KBM-7 (cell line): ENCODE data around the gene IL5.
"Not testable (repeated sequence)": the region's sequence is repeated elsewhere in the genome, so short reads cannot be mapped to it uniquely, and the experiment has no call there.

Source experiments
- DNase-seq: peaks from one replicate; pipeline ENCODE4 v3.0.0-alpha.2; 2015
- in situ Hi-C: fragments of 300-500 bp; cut with MboI; formaldehyde crosslinking; loops from 2 replicates; pipeline ENCODE4 v1.14.3; 2020; ENCODE audit warnings: low sequenced_read_pairs, low pct_unique_long_range_greater_than_20kb, mixed read lengths

The IL5 gene

DNA sequence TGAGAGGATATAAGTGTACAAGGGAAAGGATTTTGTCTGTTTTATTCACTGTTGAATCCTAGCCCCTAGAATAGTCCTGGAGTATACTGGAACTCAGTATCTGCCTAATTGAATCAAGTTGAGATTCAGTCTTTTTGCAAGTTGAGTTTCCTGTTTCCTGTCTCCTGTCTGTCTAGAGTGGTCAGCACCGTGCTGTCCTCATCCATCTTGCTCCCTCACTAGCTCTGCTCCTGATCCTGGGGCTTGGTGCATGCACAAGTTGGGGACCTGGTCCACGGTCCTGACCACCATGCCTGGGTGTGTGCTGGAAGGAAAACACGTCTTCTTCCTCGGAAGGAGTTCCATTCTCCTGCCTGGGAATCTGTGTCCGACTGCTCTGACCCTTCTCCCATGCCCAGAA, 3.2 kb downstream of the IL5 start:
- DNase-seq, result no peak

DNA sequence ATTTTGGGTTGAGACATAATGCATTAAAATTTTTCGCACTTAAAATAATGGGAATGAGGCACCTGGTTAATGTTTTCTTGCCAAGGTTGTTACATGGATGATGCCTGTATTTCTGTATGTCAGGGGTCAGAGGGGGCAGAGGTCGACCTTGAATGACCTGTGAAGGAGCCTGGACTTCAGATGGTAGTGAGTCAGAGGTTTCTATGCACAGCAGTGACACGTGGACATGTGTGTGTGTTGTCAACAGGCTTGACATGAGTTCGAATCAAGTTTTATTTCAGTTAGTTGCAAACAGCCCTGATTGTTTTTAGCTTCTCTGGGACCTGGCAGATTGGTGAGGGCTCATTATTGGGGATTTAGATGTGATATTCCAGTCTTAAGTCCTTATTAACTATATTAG, 3.6 kb downstream of the IL5 start:
- no peak for DNase-seq
- in situ Hi-C loops, result no loop called here

More for the DNA sequence above, 3.2 kb downstream of the IL5 start:
- in situ Hi-C loops, result no loop called here

DNA sequence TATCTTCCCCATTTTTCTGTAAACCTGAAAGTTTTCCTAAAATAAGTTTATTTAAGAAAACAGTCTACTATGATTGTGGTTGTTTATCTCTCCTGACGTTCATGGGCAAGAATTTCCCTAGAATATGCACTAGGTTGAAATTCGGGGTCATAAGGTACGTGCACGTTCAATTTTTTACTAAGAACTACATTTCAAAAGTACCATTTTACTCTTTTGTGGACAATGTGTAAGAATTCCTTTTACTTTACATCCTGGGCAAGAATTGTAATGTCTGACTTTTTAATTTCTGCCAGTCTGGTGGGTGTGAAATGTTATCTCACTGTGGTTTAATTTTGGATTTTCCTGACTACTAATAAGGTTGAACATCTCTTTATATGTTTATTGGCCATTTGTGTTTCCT, 12.4 kb downstream of the IL5 start:
- no peak for DNase-seq
- in situ Hi-C loops, result no loop called here

DNA sequence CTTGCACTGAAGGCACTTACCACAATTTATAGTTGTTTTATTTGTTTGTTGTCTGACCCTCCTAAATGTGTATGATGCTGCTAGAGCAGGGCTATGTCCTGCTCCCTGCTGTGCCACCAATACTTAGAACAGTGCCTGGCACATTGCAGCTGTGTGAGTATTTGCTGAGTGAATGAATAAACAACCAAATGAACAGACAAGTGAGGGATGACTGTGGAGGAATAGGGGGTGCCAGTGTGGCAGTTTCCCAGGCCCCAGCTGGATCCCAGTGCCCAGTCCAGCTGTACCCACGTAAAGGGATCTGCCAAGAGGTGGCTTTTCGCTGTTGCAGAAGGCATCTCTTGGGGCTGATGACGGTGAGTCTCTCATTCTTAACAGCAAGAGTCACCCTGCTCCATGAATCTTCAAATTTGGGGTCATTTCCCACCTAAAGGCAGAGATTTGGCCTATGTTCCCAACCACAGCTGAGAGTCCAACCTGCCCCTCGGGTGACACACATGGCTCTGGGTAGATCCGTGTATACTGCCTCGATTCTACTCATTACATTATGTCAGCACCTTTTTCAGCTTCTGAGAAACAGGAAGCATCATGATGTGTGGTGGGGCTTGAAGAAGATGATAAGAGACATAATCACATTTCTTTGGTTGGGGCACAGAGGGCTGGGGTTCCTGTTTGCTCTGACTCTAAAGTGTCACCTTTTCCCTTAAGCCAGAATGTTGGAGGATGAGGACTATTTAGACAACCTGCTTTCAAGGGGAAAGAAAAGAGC, 14.3 kb downstream of the IL5 start:
- peak; percentile 90 for DNase-seq

DNA sequence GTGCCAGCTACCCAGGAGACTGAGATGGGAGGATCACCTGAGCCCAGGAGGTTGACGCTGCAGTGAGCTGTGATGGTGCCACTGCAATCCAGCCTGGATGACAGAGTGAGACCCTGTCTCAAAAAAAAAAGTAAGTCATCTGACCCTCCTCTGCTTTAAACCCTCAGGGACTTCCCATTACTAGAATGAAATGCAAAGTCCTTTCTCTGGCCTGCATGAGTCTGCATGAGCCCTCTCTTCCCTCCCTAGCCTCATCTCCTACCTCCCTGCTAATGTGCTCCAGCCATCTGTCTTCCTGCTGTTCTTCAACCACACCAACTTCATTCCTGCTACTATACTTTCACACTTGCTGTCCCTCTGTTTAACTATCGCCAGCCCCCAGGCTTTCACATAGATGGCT, 15.3 kb downstream of the IL5 start:
- DNase-seq, result no peak
- in situ Hi-C loops, result no loop called here

More for the DNA sequence above, 14.3 kb downstream of the IL5 start:
- in situ Hi-C loops, result no loop called here

DNA sequence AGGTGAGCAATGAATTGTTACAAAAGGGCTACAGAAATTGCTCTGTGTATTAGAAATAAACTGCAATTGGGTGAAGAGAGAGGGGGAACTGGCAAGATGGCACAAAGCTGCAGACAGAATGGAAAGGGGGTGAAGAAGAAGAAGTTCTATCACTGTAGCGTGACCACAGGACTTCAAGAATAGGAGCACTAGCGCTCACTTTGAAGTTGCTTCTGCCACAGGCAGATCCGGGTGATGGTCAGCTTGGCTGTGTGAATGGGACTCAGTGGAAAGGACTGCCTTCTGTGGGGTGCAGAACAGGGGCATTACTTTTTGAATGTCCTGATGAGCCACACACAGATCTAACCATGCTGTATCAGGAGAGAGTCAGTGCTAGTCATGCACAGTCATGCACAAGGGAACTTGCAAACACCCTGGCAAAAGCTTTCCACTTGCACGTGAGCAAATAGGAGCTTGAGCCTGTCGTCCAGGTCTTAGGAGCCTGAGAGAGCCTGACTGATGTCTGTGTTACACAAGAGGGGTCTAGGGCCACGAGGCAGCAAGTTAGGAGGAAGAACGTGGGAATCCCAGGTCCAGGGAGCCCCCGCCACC, 16.3 kb downstream of the IL5 start:
- DNase-seq, result no peak
- in situ Hi-C loops, result no loop called here

DNA sequence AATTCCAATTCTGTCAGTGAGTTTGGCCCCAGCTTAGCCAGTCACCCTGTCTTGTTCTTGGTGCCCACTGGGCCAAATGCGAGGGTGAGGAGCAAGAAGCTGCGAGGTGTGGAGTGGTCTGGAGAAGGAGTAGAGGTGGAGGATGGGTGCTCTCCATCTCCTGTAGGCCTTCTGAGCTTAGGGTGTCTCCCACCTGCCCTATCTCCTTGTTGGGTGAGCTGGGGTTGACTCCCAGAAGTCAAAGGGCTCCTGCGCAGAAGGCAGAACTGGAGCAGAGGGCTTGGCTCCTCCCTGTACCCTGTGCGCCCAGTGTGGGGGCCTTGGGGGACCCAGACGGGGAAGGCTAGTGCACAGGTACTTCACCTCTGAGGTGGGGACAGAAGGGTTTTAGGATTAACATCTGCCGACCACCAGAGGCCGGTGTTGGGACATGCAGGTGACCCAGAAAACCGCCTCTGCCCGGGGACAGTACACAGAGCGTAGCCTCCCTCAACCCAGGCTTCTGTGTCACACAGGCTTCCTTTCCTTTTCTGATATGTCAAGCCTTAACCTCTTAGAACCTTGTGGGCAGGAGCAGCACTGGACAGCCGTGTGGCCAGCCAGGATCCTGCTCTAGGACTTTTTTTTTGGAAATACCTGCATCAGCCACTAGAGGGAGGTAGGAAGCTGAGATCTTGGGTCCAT, 16.9 kb downstream of the IL5 start:
- DNase-seq, result peak; percentile 83
- in situ Hi-C loops, result no loop called here

DNA sequence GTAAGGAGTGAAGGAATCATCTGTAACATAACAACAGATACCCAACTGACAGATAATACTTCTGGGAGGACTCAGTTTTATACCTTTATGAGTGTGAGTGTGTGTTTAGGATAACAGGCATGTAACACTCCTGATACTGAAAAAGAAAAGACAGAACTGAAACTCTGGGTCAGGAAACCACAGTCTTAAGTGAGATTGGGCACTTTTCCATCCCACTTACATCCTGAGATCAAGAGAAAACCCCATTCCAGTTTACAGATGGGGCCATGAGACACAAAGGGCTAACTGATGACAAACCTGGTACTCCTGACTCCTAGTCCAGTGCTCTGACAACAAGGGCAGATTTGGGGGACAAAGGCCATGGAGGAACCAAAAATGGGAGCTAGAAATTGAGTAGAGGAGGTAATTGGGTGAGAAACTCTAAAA, 18.0 kb downstream of the IL5 start:
- in situ Hi-C loops, result no loop called here
- DNase-seq, result peak; percentile 51

DNA sequence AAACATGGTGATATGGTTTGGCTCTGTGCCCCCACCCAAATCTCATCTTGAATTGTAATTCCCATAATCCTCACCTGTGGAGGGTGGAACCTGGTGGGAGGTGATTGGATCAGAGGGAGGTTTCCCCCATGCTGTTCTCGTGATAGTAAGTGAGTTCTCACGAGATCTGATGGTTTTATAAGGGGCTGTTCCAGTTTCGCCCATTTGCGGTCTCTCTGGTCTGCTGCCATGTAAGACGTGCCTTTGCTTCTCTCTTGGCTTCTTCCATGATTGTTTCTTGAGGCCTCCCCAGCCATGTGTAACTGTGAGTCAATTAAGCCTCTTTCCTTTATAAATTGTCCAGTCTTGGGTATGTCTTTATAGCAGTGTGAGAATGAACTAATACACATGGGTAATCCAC, 18.4 kb downstream of the IL5 start:
- not testable (repeated sequence) for DNase-seq
- in situ Hi-C loops, result loop anchor here (25.0 kb wide), 1 partner anchor 463 kb away; the partner anchor contains the start of genes CSF2 and IL3

DNA sequence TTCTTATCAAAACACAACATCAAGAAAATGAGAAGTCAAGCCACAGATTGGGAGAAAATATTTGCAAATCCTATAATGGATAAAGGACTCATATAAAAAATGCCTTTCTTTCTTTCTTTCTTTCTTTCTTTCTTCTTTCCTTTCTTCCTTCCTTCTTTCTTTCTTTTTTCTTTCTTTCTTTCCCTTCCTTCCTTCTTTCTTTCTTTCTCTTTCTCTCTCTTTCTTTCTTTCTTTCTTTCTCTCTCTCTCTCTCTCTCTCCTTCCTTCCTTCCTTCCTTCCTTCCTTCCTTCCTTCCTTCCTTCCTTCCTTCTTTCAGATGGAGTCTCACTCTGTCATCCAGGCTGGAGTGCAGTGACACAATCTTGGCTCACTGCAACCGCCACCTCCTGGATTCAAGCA, 21.3 kb downstream of the IL5 start:
- DNase-seq, result not testable (repeated sequence)
- in situ Hi-C loops, result loop anchor here (25.0 kb wide), 1 partner anchor 460 kb away; the partner anchor contains the start of genes CSF2 and IL3

DNA sequence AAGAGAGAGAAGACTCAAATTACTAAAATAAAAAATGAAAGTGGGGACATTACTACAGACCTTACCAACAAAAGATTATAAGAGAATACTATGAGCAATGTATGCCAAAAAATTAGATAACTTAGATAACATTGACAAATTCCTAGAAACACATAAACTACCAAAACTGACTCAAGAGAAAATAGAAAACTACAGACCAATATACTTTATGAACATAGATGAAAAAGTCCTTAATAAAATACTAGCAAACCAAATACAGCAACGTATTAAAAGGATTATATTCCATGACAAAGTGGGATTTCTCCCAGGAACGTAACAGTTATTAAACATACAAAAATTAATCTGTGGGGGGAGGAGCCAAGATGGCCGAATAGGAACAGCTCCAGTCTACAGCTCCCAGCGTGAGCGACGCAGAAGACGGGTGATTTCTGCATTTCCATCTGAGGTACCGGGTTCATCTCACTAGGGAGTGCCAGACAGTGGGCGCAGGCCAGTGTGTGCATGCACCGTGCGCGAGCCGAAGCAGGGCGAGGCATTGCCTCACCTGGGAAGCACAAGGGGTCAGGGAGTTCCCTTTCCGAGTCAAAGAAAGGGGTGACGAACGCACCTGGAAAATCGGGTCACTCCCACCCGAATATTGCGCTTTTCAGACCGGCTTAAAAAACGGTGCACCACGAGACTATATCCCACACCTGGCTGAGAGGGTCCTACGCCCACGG, 29.5 kb downstream of the IL5 start:
- not testable (repeated sequence) for DNase-seq
- in situ Hi-C loops, result loop anchor here (25.0 kb wide), 1 partner anchor 451 kb away; the partner anchor contains the start of genes CSF2 and IL3

DNA sequence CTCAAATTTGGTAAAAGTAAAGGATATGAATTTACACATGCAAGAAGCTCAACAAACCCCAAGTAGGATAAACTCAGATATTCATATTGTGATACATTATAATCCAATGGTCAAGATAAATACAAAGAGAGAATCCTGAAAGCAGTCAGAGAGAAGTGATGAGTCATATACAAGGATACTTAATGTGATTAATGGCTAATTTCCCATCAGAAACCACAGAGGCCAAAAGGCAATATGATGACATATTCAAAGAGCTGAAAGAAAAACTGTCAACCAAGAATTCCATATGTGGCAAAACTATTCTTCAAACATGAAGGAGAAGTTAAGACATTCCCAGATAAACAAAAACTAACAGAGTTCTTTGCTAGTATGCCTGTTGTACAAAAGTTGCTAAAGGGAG, 33.2 kb downstream of the IL5 start:
- DNase-seq, result no peak
- in situ Hi-C loops, result loop anchor here (25.0 kb wide), 1 partner anchor 448 kb away; the partner anchor contains the start of genes CSF2 and IL3

DNA sequence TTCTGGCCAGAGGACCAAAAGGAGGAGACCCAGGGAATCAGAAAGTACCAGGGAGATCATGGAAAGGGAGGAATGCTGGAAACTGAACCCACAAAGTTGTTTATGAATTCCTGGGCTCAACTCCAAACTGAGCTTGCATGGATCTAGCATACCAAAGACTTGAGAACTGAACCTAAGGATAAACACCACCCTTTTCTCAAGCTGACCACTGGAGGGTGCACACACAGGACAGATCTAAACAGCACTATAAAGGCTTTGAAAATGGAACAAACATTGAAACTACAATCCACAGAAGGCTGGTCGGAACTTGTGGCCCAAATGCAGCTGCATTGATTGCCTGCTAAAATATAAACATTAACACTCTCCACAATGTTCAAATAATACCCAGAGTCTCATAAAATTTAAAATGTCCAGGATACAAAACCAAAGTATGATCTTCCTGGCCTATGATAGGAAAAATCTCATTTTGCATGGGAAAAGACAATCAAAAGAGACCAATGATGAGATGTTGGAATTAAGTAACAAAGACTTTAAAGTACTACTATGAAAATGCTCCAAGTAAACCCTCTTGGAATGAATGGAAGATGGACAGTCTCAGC, 37.1 kb downstream of the IL5 start:
- peak; percentile 49 for DNase-seq
- in situ Hi-C loops, result loop anchor here (25.0 kb wide), 1 partner anchor 444 kb away; the partner anchor contains the start of genes CSF2 and IL3

DNA sequence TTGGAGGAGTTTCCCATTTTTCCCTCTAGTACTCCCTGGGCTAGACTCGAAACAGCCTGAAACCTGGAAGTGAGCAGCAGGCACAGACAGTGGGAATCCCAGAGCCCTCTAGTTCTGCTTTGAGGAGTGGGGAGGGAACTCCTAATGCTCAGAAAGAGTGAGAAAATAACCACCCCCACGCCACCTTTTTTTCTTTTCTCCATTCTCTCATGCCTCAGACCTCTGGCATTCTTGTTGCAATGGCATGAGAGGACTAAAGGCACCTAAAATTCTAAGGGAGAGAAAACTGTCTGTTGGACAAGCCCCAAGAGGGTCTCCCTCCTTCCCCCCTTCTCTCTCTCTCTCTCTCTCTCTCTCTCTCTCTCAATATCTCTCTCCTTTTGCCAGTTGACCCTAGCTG, 37.7 kb downstream of the IL5 start:
- in situ Hi-C loops, result loop anchor here (25.0 kb wide), 1 partner anchor 443 kb away; the partner anchor contains the start of genes CSF2 and IL3
- no peak for DNase-seq

DNA sequence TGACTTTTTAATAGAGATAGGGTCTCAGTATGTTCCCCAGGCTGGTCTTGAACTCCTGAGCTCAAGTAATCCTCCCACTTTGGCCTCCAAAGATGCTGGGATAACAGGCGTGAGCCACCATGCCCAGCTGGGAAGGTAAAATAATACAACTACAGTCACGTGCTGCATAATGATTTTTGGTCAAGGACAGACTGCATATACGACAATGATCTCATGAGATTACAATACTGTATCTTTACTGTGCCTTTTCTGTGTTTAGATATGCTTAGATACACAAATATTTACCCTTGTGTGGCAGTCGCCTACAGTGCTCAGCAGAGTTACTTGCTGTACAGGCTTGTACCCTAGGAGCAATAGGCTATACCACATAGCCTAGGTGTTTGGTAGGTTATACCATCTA, 38.6 kb downstream of the IL5 start:
- DNase-seq, result no peak
- in situ Hi-C loops, result loop anchor here (25.0 kb wide), 1 partner anchor 442 kb away; the partner anchor contains the start of genes CSF2 and IL3

DNA sequence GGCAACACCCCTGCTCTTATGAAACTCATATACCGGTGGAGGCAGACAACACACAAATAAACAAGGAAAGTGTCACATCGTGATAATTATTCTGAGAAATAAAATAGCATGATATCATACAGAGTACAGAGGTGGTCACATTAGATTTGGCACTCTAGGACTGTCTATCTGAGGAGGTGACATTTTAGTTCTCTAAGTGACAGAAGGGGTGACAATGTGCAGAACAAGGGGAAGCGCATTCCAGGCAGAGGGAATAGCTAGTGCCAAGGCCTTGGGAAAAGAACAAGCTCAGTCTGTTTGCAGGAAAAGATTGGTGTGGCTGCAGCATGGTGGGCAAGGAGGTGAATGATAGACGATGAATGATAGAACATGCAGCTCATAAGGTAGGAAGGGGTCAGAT, 40.1 kb downstream of the IL5 start:
- in situ Hi-C loops, result loop anchor here (25.0 kb wide), 1 partner anchor 441 kb away; the partner anchor contains the start of genes CSF2 and IL3
- no peak for DNase-seq

DNA sequence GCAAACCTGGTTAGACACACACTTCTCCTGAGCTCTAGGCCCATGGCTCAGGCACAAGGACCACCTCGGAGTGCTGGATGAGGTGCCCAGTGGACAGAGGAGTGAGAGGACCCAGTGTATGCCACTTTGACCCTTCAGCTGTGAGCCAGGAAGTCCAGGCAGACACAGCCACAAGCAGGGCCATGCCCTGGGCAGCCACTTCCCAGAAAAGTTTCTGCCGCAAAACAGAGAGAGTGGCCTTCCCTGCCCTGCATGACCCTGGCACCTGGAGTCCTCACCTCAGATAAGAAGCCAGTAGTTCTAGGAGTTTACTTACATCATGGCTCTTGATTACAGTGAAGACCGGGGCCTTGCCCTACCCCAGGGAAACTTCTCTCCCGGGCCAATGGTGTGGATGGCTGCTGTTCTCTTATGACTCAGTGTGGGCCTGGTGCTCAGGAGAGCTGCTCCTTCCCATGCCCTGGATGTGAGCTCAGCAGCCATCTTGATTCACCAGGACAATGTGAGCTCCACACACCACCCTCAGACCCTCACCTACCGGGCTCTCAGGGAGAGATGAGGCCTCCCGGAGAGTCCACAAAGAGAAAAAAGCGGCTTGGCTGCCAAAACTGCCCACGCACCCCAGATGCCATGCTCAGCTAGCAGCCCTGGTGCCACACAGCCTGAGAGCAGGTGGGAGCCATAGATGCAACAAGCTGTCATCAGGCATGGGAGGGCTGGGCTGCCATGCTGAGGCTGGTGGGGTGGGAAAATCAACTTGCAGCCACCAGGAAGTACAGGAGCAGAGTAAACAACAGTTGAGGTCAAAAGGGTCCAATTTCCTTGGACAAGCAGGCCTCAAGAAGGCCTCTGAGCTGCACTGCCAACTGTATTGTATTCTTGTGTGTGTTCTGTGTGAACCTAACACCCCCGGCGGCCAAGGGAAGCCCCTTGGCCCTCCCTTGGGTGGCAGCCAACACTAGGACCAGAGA, 41.1 kb downstream of the IL5 start:
- in situ Hi-C loops, result loop anchor here (25.0 kb wide), 1 partner anchor 440 kb away; the partner anchor contains the start of genes CSF2 and IL3
- DNase-seq, result no peak

DNA sequence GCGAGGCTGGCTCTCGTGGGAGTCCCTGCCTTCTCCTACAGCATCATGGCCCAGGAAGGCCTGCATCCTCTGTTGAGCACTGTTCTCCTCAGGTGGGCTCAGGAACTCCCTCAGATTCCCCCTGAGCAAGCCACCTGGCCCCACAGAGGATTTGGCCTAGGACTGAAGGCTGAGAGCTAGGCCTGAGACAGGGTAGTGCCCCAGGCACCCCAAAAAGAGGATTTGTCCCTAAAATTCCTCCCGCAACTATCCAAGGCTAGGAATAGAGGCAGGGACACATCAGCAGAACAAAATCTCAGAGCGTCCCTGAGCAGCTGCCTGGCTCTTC, 41.7 kb downstream of the IL5 start:
- in situ Hi-C loops, result loop anchor here (25.0 kb wide), 1 partner anchor 439 kb away; the partner anchor contains the start of genes CSF2 and IL3
- DNase-seq, result no peak
